GM18867 (cell line): Measurements from ENCODE around the gene NEK6.

Source experiments
- ATAC-seq: cut with Tn5 transposase; IDR thresholded peaks from one replicate; pipeline ENCODE4 v1.9.1; 2021; ENCODE audit warnings: mild to moderate bottlenecking, moderate library complexity; ENCODE audit not compliant: unreplicated experiment

NEK6 gene

DNA sequence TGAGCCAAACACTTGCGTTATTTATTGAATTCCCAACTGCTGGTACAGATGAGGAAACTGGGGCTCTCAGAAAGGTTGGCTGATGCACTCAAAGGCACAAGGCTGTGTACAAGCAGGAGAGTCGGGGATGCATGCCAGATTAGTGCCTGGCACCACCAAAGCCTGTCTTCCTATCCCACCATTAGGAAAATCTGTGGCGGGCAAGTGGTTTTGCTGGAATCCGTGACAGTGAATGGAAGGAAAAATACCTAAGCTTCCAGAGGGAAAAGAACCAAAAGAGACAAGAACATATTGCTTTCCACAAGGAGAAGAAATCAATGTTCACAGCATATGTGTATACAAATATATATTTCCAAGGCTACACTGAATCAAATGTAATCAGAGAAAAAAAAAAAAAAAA is 106.4 kb downstream of the NEK6 start:
- ATAC-seq, result no peak

DNA sequence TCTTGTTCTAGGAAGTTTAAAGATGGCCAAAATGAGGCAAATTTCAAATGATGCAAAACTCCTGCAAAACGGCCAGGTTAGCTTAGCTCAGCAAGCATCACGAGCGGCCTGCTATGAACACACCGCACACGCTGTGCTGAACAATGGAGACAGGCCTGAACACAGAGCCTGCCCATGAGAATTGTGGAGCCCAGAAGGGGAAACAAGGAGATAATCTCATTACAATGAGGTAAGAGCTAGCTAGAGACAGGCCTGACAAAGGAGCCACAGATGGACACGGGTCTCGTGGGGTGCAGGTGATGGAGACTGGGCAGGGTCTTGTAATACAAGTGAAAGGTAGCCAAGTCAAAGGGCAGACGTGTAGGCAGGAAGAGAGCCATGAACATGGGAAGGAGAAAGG is 107.3 kb downstream of the NEK6 start:
- no peak for ATAC-seq

DNA sequence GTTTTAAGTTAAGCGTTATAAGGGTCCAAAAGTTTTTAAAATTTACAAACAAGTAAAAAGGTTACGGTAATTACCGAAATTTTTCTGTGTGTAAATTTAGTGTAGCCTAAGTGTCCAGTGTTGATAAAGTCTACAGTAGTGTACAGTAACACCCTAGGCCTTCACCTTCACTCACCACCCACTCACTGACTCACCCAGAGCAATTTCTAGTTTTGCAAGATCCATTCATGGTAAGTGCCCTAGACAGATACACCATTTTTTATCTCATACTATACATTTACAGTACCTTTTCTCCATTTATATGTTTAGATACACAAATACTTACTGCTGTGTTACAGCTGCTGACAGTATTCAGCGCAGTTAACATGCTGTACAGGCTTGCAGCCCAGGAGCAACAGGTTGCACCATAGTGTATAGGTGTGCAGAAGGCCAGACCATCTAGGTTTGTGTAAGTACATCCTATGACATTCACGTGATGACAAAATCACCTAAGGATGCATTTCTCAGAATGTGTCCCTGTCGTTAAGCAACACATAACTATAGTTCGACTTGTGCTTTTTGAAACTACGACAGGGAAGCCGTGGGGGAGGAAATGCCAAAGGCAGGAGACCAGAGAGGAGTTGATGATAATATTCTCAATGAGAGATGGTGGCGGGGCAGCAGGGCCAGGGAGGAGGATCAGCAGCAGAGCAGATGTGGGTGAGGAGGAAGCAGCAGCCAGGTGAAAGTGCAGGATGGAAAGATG is 108.9 kb downstream of the NEK6 start:
- no peak for ATAC-seq

DNA sequence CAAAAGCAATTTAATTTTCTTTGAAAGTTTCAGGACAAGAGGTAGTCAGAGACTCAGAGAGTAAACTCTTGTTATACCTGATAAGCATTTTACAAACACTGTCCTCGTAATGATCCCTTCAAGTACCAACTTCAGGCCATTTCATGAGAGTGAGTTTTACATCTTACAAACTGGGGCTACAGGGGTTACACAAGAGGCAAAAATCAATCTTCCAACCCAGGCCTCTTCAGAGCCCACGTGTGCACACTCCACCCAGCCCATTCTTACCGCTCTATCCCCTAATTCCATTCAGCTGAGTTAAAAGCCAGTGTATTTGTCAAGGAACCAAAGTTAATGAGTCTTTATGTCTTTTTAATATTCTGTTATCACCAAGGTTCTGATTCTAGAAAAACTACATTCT is 110.9 kb downstream of the NEK6 start:
- no peak for ATAC-seq

- no peak for ATAC-seq
Measured at GRCh38 chr9:124369231-124369797, 111.6 kb downstream of the NEK6 start.

DNA sequence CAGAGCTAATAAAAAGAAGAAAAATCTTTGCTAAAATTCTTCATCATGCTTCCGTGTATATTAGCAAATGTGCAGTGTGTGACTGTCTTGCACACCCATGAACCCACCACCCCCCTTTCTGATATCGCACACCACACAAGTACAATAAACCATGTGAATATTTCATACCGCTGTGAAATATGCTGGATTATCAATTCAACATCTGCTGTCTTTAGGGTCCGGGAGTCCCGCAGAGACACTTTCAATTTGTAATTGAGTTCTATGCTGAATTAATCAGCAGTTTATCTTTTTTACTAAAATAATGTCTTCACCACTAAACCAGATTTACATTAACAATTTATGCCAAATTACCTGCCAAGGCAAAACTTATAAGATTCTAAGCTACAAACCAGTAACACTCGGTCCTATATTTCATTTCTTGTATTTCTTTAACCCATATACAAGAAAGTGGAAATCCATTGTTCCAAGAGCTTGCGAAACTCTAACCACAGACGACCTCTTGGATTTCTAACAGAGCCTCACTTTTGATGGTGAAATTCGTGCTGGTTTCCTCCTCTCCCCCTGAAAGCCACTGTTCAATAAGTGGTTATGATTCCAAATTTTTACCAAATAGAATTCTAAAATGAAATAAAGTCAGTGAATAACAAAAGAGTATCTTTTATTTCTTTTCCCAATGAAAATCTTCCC is 113.3 kb downstream of the NEK6 start:
- no peak for ATAC-seq

DNA sequence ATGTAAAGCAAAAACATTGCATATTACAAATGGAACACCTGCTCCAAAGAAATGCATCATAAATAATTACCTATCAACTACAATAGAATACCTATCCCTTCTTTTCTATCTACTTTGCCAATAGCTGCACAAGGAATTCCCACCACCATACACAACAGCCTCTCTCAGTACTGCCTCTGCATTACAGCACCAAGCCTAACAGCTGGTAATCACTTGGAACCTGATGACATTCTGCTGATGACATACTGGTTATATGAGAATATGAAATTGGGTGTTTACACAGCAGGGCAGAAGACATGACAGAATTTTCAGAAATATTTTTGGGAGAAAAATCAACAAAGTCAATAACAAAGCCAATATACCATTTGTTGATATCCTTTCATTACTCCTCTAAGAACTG is 114.3 kb downstream of the NEK6 start:
- ATAC-seq, result no peak

GRCh38 chr9:124373386-124373785 is 115.6 kb downstream of the NEK6 start:
- ATAC-seq, result no peak

DNA sequence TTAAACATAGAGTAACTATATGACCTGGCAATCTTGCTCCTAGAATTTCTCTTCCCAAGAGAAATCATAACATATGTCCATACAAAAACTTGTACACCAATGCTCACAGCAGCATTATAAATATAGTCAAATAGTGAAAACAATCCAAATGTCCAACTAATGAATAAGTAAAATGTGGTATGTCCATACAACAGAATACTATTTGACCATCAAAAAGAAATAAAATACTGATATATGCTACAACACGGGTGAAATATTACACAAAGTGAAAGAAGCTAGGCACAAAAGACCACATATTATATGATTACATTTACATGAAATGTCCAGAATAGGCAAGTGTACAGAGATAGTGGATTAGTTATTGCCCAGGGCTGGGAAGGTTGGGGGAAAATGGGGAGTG is 116.1 kb downstream of the NEK6 start:
- no peak for ATAC-seq

DNA sequence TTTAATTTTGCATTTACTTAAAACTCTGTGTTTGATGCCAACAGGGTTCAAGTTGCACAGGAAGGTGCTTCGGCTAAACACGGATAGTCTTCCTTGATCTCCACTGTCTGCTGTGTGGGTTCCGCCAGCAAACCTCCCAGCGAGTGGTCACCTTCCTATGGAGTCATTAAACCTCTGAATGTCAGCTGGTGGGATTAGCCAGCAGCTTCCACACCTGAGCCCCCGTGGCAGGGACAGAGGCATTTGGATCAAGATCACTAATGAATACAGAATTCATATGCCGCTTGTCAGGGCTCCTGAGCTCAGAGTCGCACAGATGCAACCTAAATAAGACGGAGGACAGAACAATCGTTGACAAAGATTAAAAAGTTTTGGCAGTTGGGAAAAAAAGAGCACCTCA is 118.0 kb downstream of the NEK6 start:
- ATAC-seq, result no peak

GRCh38 chr9:124376329-124376728 is 118.6 kb downstream of the NEK6 start:
- no peak for ATAC-seq

DNA sequence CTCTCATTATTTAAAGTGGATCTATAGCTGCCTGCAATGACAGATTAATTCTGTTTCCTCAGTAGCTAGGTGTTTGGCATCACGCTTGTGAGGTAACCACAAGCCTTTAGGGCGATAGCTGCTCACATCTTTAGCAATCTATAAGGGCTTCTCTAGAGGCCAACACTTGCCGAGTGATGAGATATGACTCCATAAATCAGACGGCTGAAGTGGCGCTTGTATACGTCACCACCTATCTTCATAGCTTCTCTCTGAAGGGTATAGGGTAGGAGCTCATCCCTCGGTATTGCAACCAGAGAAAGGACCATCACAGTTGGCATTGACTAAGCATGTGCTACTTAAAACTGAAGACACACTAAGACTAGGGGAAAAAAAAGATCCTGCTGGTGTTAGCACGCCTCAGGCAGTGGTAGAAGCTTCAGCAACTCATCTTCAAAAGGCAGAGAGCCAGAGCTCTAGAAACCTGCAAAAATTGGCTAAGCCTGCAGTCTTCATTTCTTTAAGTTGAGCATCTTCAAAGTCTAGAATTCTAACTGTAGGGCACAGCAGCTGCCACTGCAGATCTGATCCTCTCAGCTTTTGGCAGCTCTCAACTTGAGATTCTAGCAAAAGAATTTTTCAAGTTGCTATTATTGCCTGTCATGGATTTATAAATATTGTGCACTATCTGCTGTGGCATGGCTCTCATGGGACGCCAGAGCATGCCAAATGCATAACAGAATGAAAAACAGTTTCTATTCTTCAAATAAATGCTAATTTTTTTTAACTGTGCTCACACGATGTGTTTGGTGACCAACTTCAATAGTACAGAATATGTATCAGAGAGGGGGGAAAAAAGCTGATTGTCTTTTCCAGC is 120.0 kb downstream of the NEK6 start:
- no peak for ATAC-seq

DNA sequence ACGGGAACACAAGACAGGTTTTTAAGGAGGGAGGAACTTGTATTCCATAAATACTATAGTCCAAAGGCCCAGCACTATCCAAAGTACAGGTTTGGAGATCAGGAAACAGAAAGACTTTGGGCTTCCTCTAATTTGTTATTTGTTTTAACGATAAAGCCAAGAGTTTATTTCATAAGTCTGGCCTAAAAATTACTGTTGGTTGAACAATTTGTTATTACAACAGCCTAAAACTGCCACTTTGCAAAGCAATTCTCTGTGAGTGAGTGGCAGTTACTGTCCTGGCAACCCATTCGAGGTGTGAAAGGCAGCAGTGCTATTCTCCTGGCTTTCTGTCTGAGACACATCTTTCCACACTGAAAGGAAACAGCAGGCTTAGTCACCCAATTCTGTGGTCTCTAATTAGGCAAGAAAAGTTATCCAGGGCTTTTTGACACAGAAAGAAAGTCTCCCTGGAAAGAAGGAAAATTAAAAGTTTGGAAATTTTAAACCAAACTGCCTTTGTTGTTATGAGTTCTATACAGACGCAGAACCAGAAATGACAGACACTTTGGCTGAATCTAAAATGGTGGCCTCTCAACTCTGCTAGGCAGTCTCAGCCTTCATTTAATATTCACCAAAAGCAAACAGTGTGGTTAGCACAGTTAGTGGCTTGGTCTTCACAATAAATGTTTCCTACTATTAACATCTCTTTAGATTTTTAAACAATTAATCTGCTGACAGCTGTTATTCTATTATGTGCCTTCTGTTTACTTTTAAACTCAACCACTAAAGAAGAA is 123.6 kb downstream of the NEK6 start:
- no peak for ATAC-seq

GRCh38 chr9:124384210-124384609 is 126.5 kb downstream of the NEK6 start:
- no peak for ATAC-seq

DNA sequence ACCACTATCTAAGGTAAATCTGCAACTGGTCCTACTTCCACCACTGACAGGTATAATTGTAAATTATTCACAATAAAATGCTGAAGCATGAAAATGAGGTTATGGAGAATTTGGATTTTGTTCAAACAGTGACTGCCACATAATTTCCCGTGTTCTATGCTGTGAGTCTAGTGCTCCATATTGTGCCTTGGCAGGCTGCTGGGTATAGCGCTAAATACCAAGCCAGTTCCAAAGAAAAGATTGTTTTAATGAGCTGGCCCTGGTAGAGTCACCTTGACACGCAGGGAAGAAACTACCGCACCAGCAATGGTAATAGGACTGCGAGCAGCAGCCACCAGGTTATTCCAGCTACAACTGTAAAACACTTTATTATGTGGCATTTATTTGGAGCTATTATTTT is 127.1 kb downstream of the NEK6 start:
- no peak for ATAC-seq

DNA sequence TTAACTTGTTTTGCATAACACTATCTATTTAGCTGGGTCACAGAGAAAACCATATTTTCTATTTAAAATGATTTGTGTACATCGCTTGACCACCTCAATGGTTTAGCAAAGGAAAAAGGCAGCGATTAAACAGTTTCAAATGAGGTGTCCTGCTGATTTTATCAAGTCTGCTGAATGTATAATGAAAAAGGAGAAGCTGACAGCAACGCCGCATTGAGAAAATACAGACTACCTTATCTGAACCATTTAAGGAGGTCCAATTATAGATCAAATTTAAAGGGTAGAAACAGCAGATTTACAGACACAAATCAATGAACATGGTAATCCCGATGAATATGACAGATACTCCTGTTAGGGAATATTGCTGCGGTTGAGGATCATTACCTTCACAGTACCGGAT is 127.9 kb downstream of the NEK6 start:
- ATAC-seq, result no peak

GRCh38 chr9:124386201-124386600 is 128.5 kb downstream of the NEK6 start:
- no peak for ATAC-seq

- no peak for ATAC-seq
Measured at GRCh38 chr9:124388275-124389048, 130.7 kb downstream of the NEK6 start.

DNA sequence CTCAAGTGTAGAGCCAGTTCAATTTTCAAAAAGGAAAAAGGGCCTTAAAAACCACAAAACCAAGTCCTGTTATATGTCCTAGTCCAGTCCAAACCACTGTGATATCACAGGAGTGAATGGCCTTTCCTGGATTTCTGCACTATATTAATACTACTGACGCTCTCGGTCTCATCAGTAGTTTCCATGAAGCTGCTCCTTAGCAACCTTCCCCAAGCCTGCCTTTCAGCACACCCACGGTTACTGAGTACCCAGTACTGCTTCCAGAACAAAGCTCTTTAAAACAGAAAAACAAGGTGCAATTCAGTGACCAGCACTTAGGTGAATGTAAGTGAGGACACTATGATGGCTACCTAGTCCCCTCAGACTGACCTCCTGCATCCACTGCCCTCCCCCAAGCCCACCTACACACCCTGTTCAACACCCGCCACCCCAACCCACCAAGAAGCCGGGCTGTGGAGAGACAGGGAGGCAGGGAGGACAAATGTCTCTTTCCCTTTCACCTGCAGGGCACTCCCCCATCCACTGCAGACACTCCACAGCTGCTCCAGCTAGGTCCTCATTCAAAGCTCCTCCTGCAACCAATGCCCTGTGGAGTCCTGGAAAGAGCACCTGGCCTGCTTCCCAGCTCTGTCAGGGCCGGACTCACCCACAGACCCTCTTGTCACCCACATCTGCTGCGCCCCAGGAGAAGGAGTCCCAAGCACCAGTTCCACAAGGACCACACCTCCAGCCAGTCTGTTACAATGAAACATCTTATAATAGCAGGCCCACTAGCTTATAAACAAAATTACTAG is 131.6 kb downstream of the NEK6 start:
- ATAC-seq, result no peak
